Esophagus squamous epithelium (tissue), 4 donors: ENCODE results near the gene RNLS.

Source experiments
- CTCF ChIP-seq, 6 experiments: fragments of 450-650 bp in 4 of 6; fragments of 200-600 bp in 2 of 6; sonication (generic) in 2 of 6; IDR thresholded peaks; one replicate each; pipeline ENCODE4 v1.5.1; 2016 to 2019; ENCODE audit warnings: antibody characterized with exemption in 6 of 6, mild to moderate bottlenecking in 4 of 6, moderate library complexity in 4 of 6
- POLR2A ChIP-seq, 4 donors: fragments of 450-650 bp; IDR thresholded peaks; one replicate each; pipeline ENCODE4 v1.6.1; 2017; ENCODE audit warnings: antibody characterized with exemption in 4 of 4, mild to moderate bottlenecking in 4 of 4, moderate library complexity in 3 of 4

- no peak for TF ChIP-seq CTCF (IDR thresholded peaks at IDR 0.05)
- no peak for TF ChIP-seq POLR2A (IDR thresholded peaks at IDR 0.05)
Measured at GRCh38 chr10:88245974-88246511, 337.1 kb downstream of the RNLS start.
